Activated T-cell treated with anti-CD3 and anti-CD28 coated beads, Interleukin-2, amount 50 U/mL, for 48 hours (primary cell): ENCODE results near the gene HTR3A.
"Not testable (repeated sequence)": the region's sequence is repeated elsewhere in the genome, so short reads cannot be mapped to it uniquely, and the experiment has no call there.

Source experiments
- DNase-seq, 2 experiments: peaks; one replicate each; pipeline ENCODE4 v3.0.0-alpha.2; 2020

Gene HTR3A

GRCh38 chr11:113974741-113975470 is at the start of gene HTR3A:
HTR3A (plus strand) TSS chr11:113975108; CDS start chr11:113975326, 218 bp downstream.
- DNase-seq, result no peak

- DNase-seq, result no peak
Measured at GRCh38 chr11:113926273-113927197, 48.4 kb upstream of the HTR3A start.

DNA sequence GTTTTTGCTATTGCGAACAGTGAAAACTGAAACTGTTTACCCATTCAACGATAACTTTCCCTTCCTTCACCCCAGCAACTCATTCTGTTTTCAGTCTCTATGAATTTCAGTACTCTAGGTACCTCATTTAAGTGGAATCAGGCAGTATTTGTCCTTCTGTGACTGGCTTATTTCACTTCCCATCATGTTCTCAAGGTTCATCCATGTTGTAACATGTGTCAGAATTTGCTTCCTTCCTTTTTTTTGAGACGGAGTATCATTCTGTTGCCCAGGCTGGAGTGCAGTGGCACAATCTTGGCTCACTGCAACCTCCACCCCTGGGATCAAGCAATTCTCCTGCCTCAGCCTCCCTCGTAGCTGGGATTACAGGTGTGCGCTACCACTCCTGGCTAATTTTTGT is 46.6 kb upstream of the HTR3A start:
- no peak for DNase-seq

- no peak for DNase-seq
Measured at GRCh38 chr11:113932788-113933187, 42.1 kb upstream of the HTR3A start.

- DNase-seq, result not testable (repeated sequence)
Measured at GRCh38 chr11:113934193-113934592, 40.7 kb upstream of the HTR3A start.

GRCh38 chr11:113934761-113935160 is 40.1 kb upstream of the HTR3A start:
- no peak for DNase-seq

DNA sequence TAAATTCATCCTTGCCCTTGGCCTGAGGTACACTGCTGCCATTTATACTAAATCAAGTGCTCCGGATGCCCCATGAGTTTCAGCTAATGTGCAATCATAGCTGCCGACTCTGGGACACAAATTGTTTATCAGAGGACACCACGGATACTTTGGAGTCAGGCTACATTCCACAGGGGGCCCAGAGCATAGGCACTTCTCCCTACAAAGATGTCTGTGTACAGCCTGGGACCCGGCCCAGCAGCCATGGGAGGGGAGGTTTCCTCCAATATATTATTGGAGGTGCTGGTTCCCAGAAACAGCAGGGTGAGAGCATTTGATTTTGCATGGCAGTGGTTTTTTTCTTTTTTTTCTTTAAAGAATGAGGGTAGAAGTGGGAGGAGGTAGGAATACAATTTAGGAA is 39.0 kb upstream of the HTR3A start:
- no peak for DNase-seq

- no peak for DNase-seq
Measured at GRCh38 chr11:113937918-113938317, 37.0 kb upstream of the HTR3A start.

DNA sequence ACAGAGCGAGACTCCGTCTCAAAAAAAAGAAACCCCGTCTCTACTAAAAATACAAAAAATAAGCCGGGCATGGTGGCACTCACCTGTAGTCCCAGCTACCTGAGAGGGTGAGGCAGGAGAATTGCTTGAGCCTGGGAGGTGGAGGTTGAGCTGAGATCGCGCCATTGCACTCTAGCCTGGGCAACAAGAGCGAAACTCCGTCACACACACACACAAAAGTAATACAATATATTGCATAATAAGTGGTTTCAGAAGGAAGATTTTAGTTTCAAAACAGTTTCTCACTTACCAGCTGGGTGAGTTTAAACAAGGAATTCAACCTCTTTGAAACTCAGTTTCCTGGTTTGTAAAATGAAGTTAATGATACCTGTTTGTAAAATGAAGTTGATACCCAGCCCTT is 32.7 kb upstream of the HTR3A start:
- DNase-seq, result no peak

- not testable (repeated sequence) for DNase-seq
Measured at GRCh38 chr11:113946162-113946561, 28.7 kb upstream of the HTR3A start.

- no peak for DNase-seq
Measured at GRCh38 chr11:113947994-113948393, 26.9 kb upstream of the HTR3A start.

- DNase-seq, result no peak
Measured at GRCh38 chr11:113949891-113950290, 25.0 kb upstream of the HTR3A start.

GRCh38 chr11:113951537-113951936 is 23.4 kb upstream of the HTR3A start:
- DNase-seq, result no peak

DNA sequence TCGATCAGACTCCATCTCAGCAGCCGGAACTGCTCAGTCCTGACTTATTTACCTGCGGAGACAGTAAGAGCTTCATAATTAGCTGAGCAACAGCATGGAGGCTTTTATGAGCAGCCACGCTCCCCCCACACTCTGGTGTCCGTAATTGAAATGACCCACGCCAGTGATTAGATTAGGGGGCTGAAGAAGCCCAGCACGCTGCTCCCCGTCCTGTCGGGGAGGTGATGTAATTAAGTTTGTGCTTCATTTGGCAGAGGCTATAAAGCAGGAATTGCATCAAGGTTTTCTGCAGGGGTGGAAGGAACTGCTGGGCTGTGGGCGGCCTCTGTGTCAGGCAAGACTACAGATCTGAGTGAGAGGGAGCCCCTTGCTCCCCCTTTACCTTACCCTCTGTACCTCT is 22.8 kb upstream of the HTR3A start:
- DNase-seq, result no peak

DNA sequence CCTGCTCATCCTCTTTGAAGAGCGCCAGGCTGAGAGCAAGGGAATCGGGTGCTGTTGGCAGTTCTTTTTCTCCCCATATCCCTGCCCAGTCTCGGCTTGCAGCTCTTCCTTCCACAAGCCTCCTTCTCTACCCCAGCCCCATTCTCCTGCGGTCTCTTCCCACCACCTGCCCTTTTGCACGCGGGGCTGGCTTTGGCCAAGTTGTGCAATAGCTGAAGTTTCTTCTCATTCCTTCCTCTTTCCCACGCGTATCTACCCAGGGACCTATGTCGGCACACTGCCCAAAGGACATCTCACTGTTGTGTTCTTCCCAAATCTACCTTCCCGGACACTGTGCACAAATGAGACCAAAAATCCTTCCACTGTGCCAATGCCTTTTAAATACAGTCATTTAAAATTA is 22.3 kb upstream of the HTR3A start:
- DNase-seq, result no peak

DNA sequence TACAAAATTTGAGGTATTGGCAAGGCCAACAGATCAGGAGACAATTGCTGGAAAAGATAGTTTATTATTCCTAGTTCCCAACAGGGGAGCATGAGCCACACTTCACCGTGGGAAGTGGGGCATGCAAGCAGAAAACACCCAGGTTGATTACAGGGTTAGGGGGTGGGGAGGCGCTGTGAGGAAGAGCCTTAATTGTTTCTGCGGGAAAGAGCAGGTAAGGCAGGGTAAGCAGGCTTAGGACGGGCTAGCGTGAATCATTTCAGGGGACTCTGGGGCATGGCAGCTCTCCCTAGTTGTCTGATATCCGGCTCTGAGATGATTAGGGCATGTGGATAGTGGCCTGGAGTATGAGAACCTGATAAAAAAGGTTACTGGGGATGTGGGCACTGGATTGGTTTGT is 20.7 kb upstream of the HTR3A start:
- DNase-seq, result no peak

GRCh38 chr11:113956986-113957385 is 17.9 kb upstream of the HTR3A start:
- DNase-seq, result no peak

- no peak for DNase-seq
Measured at GRCh38 chr11:113960702-113961330, 14.1 kb upstream of the HTR3A start.

GRCh38 chr11:113967361-113967760 is 7.5 kb upstream of the HTR3A start:
- DNase-seq, result no peak

DNA sequence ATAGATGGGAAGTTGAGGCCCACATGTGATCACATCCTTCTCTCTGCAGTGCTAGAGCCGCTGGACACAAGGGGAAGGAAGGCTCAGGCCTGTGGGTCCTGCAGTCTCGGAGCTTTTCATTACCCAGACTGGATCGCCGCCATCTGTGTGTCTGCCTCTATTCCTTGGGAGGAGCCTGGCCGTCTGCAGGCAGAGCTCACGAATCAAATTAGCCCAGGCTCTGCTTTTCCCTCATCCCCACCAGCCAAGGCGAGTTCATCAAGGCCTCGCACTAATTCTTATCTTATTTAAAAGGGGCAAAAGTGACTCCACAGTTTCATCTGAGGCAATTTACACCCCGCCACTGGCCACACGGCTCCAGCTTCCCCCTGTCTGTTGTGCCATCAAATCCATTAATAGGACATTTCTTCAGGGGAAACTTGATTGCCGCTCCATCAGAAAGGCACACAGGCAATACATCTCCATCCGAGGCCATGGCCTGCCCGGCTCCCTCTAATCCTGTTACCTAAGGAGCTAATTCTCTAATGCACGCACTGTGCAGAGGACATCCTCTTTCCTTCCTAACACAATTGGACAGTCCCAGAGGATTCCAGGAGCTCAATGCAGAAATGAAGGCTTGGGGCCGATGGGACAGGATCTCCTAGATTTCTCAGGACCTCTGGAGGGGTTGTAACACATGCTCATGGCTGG is 3.3 kb upstream of the HTR3A start:
- no peak for DNase-seq

DNA sequence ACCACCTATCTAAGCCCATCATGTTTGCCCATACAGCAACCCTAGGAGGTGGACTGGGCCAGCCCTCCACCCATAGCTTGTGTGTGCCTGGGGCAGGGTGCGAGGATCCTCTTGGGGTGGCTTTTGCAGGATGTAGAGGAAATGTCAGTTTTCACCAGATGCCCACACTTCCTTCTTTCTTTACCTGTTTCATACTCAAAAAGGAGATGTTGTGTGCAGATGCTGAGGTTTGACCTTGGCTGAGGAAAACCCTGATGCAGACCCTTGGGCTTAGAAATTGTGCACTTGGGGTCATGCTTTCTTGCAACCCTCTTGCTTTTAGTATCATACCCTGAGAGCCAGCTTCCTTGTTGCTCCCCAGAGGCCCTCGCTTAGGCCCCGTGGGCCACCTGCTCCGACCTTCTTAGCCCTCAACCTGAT is 2.2 kb downstream of the HTR3A start:
- DNase-seq, result no peak

GRCh38 chr11:113977701-113978100 is 2.8 kb downstream of the HTR3A start:
- DNase-seq, result no peak

- DNase-seq, result no peak
Measured at GRCh38 chr11:113979431-113979830, 4.5 kb downstream of the HTR3A start.
